GM21360 (cell line): ENCODE measurements around the gene IL36A.

ENCODE experiments used
- ATAC-seq: cut with Tn5 transposase; IDR thresholded peaks from one replicate; pipeline ENCODE4 v1.9.1; 2021; ENCODE audit warnings: mild to moderate bottlenecking, moderate library complexity; ENCODE audit not compliant: unreplicated experiment

The IL36A gene

GRCh38 chr2:113005030-113005509 is at the start of gene IL36A:
Gene IL36A, plus strand, starts transcription at chr2:113005459. Its CDS starts 413 bp downstream, at chr2:113005872.
- ATAC-seq: no peak

GRCh38 chr2:112957511-112957910 is 47.7 kb upstream of the IL36A start:
- ATAC-seq: no peak

- ATAC-seq: no peak
Measured at GRCh38 chr2:112958428-112959108, 46.7 kb upstream of the IL36A start.

GRCh38 chr2:112959109-112959812 is 46.0 kb upstream of the IL36A start:
- no peak for ATAC-seq

DNA sequence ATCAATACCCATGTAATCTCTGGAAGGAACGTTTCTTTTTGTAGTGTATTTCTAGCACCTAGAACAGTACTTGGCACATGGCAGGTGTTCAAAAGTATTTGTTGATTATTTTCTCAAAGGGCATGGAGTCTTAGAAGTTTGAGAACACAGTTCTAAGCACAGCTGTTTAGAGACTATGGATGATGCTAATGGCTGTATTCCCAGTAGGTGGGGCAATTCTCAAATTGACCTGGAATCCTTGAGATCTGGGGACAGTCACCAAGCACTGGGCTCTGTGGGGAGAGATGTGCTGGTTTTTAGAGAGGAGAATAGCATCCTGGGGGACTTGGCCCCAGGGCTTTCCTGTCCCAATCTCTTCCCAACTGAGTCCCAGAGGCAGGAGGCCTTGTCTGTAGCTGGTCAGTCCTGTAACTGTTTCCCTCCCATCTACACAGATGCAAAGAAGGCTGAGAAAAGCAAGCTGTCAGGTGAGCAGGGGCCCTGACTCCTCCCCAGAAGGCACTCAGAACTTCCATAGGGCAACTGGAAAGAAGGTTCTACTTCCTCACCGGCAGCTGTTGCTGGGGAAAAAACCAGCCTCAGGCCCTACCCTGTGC is 44.9 kb upstream of the IL36A start:
- ATAC-seq: no peak

- ATAC-seq: no peak
Measured at GRCh38 chr2:112962308-112963175, 42.7 kb upstream of the IL36A start.

DNA sequence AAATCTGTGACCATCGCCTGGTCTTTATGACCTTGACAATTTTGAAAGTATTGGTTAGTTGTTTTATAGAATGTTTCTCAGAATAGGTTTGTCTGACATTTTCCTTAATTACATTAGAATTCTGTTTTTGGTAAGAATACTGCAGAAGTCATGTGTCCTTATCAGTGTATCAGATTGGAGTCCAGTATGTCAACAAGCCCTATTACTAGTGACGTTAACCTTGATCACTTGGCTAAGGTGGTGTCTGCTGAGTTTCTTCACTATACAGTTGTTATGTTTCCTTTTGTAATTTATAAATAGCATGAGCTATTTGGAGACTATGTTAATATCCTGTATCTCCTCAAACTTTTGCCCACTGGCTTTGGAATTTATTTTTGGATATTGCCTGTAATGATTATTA is 38.2 kb upstream of the IL36A start:
- ATAC-seq: no peak

GRCh38 chr2:112972423-112973086 is 32.7 kb upstream of the IL36A start:
- ATAC-seq: no peak

DNA sequence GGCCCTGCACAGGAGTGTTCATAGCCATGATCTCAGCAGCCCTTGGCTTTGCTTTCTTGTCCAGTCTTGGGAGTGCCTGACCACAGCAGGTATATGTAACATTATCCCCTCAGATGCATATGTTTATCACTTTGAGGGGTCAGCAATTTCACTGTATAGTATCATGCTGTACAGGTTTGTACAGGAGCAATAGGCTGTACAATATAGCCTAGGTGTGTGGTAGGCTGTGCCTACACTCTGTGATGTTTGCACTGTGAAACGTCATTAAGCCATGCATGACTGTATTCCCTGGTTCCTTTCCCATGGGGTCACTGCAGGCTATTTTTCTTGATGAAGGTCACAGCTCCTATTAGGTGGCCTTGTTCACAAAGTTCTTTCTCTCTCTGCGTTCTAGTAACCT is 32.1 kb upstream of the IL36A start:
- no peak for ATAC-seq

DNA sequence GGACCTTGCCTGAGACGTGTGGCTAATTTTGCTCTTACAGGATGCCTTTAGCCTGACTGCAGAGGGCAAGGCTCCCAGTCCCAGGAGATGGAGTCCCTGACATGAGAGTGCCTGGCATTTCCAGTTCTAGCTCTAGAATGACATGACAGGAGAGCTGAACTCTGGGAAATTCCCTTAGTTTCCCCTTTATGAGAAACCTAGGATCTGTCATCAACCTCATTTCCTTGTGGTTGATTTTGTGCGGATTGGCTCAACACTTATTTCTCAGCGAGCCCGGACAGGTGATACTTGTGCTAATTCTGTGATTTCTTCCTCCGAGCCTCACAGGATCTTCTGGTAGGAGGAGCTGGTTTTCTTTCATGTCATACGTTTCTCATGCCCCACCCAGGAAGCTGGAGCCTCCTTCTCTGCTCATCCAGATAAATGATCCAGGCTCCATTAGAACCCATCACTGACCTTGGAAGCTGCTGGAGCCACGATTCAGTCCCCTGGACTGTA is 27.7 kb upstream of the IL36A start, which contains the start of gene IL36G:
Gene IL36G (plus strand): TSS at position 448 of the 498 bp plus-strand sequence. CDS start 633 bp downstream, outside the sequence.
- ATAC-seq: no peak

DNA sequence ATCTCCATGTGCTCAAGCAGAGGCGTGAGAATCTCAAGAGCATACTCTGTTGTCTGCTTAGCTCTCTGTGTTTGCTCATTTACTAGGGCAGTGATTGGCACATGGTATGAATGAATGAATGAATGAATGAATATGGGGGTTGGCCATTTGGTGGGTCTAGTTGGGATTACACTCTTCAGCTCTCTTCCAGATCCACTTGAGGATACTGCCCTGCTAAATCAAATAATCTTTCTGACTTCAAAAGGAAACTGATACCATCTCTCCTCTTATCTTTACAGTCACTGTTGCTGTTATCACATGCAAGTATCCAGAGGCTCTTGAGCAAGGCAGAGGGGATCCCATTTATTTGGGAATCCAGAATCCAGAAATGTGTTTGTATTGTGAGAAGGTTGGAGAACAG is 25.5 kb upstream of the IL36A start:
- no peak for ATAC-seq

- ATAC-seq: no peak
Measured at GRCh38 chr2:112980537-112980936, 24.7 kb upstream of the IL36A start.

GRCh38 chr2:112985090-112985489 is 20.2 kb upstream of the IL36A start:
- ATAC-seq: no peak

GRCh38 chr2:112989611-112990010 is 15.6 kb upstream of the IL36A start:
- ATAC-seq: no peak

GRCh38 chr2:112993831-112994230 is 11.4 kb upstream of the IL36A start:
- no peak for ATAC-seq

- ATAC-seq: no peak
Measured at GRCh38 chr2:112994648-112995047, 10.6 kb upstream of the IL36A start.

DNA sequence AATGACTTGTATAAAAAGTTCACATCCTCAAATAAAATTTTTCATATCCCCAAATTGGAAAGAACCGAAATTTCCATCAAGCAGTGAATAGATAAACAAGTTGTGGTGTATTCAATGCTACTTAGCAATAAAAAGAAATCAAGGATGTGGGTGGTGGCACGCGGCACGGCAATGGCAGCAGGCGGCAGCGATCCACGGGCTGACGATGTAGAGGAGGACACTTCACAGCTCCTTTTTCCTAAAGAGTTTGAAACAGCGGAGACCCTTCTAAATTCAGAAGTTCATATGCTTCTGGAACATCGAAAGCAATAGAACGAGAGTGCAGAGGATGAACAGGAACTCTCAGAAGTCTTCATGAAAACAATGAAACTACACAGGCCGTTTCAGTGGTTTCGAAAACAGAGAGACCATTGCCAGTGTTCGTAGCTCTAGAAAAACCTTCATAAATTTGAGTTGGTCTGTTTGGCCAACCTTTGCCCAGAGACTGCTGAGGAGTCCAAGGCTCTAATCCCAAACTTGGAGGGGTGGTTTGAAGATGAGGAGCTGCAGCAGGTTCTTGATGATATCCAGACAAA is 9.8 kb upstream of the IL36A start:
- no peak for ATAC-seq

GRCh38 chr2:112996635-112997034 is 8.6 kb upstream of the IL36A start:
- no peak for ATAC-seq

DNA sequence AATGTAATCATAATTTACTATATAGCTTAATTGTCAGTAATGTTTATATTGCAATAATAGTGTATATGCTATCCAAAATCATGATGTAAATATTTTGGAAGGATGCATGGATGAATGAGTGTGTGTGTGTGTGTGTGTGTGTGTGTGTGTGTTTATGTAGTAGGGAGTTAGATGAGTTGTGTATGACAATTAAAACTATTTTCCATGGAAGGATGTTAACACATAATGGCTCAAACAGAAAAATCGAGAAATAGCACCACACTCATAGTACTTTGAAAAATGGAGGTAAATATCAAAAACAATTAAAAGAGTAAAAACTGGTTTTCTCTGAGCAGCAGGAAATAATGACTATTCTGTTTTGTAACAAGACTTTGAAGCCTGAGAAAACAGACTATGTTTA is 8.1 kb upstream of the IL36A start:
- ATAC-seq: no peak

DNA sequence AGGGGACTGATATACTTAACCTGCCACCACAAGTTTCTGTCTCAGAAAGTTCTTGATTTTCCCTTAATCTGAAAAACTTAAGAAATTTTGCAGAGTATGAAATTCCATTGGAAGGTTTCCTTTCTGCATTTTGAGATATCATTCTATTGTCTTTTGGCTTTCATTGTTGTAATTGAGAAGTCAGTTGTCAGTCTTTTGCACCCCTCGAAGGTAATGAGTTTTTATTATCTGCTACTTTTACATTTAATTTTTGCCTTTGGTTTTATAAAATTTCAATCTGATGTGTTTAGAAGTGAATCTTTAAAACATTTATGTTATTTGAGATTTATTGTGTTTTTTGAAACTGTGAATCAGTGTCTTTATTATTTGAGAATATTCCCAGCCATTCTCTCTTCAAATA is 4.8 kb upstream of the IL36A start:
- ATAC-seq: no peak
